Panc1 (cell line): ENCODE results near the gene SIL1. TPM values are rescaled to one million over a fixed set of nuclear protein-coding genes. Genes with fewer than 3 reads are reported as not detected.
"Not testable (repeated sequence)": the region's sequence is repeated elsewhere in the genome, so short reads cannot be mapped to it uniquely, and the experiment has no call there.

ENCODE experiments used
- ATAC-seq: fragments of 200-7000 bp; cut with Tn5 transposase; 2 replicates; pipeline ENCODE4 v1.9.1; 2020; ENCODE audit warnings: mild to moderate bottlenecking, moderate library complexity
- BruUV-seq: library from RNA; stranded (reverse); fragments of 400-500 nt; replicated peaks from 2 replicates; lab custom pipeline; 2021; lab: Mats Ljungman, UMichigan
- CTCF ChIA-PET: fragments of 300-600 bp; sonication (Branson Sonifier 250); formaldehyde crosslinking; loops from one replicate; lab custom pipeline; 2022; ENCODE audit warnings: antibody characterized with exemption; lab: Charles Lee
- POLR2A ChIA-PET: fragments of 300-600 bp; sonication (Branson Sonifier 250); formaldehyde crosslinking; loops from one replicate; lab custom pipeline; 2022; ENCODE audit warnings: antibody characterized with exemption; lab: Charles Lee
- DNase-seq: peaks from one replicate; pipeline ENCODE4 v3.0.0-alpha.2; 2010; ENCODE audit warnings: low read depth, low spot score
- H3K27ac ChIP-seq: 2 replicates; pipeline ENCODE4 v1.5.1; 2011; ENCODE audit warnings: mild to moderate bottlenecking, low read length, inconsistent platforms
- H3K27me3 ChIP-seq: fragments of 200-500 bp; sonication (Bioruptor generic); 2 replicates; pipeline ENCODE4 v1.6.0; 2014; ENCODE audit warnings: low read length, inconsistent platforms; ENCODE audit not compliant: control insufficient read depth, insufficient read depth
- H3K36me3 ChIP-seq: fragments of 200-500 bp; sonication (Bioruptor generic); 2 replicates; pipeline ENCODE4 v1.5.1; 2014; ENCODE audit warnings: inconsistent platforms, mild to moderate bottlenecking, low read length, moderate library complexity; ENCODE audit not compliant: control insufficient read depth, insufficient read depth
- H3K4me1 ChIP-seq: 2 replicates; pipeline ENCODE4 v1.5.1; 2011; ENCODE audit warnings: inconsistent platforms, mild to moderate bottlenecking, low read length, moderate library complexity; ENCODE audit not compliant: control insufficient read depth, insufficient read depth
- H3K4me3 ChIP-seq, 2 experiments: 2 replicates each; pipeline ENCODE4 v1.5.1; 2011 to 2012; ENCODE audit warnings: low read depth in 2 of 2, low read length in 2 of 2, mild to moderate bottlenecking in 2 of 2, inconsistent platforms in 1 of 2, moderate library complexity in 1 of 2
- H3K9me3 ChIP-seq: fragments of 200-500 bp; sonication (Bioruptor generic); 2 replicates; pipeline ENCODE4 v1.5.1; 2014; ENCODE audit warnings: low read depth, mild to moderate bottlenecking, inconsistent platforms, low read length, moderate library complexity; ENCODE audit not compliant: control insufficient read depth, insufficient read depth
- POLR2AphosphoS5 ChIP-seq: IDR thresholded peaks from 2 replicates; pipeline ENCODE4 v1.6.1; 2012; ENCODE audit warnings: mild to moderate bottlenecking, low read depth, low read length, moderate library complexity
- SIN3A ChIP-seq: IDR thresholded peaks from 2 replicates; pipeline ENCODE4 v1.6.1; 2012; ENCODE audit warnings: low read depth, mild to moderate bottlenecking, low read length, moderate library complexity, borderline replicate concordance; ENCODE audit not compliant: insufficient read depth
- TCF7L2 ChIP-seq: IDR thresholded peaks from 2 replicates; pipeline ENCODE4 v1.6.1; 2011; ENCODE audit warnings: mild to moderate bottlenecking, low read depth, low read length, inconsistent platforms
- in situ Hi-C: cut with HindIII; loops from 2 replicates; pipeline ENCODE4 v1.10.0; 2016; ENCODE audit warnings: low sequenced_read_pairs, low pct_unique_long_range_greater_than_20kb
- intact Hi-C: fragments of 100-400 bp; cut with micrococcal nuclease; formaldehyde crosslinking; loops from one replicate; pipeline ENCODE4 v1.10.0; 2022; ENCODE audit not compliant: unreplicated experiment
- total RNA-seq: library from RNA; stranded (reverse); gene quantifications from one replicate; pipeline ENCODE4 v1.2.1, GENCODE V29; 2021; ENCODE audit not compliant: unreplicated experiment
- TF ChIP-seq, protein P1 (sequence below): fragments of 450-650 bp; IDR thresholded peaks from 2 replicates; pipeline ENCODE4 v1.5.1; 2017; ENCODE audit warnings: mild to moderate bottlenecking
- TF ChIP-seq, protein P2 (sequence below), 2 experiments: IDR thresholded peaks; 2 replicates each; pipeline ENCODE4 v1.6.1; 2011 to 2012; ENCODE audit warnings: low read depth in 2 of 2, control low read depth in 1 of 2, low read length in 1 of 2, mild to moderate bottlenecking in 1 of 2, moderate library complexity in 1 of 2; ENCODE audit not compliant: insufficient read depth in 1 of 2

SIL1 gene
- total RNA-seq, 1 experiment from 2014 or later = 35.4 TPM

DNA sequence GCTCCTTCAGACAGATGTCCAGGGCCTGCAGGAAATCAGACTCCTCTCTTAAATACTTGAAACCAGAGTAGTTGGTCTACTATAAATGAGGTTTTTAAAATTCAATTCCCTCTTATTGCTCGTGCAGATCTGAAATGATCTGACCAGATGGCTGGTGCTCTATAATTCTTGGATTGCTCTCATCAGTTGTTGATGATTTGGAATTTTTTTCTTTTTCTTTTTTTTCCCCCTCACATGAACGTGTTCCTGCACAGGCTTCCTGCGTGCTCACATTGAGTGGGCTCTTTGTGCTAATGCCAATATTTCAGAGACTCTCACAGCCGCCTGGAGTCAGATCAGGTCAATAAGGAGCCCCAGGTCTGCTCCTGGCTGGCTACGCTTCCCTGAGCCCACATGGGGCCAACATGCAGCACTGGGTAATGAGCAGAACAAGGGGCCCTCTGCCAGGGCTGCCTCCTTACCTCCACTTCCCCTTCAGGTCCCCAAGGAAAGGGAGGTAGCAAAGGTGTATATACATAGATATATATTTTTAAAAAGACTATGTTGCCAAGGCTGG is 82.0 kb downstream of the SIL1 start:
- CTCF ChIA-PET = no interaction called here

DNA sequence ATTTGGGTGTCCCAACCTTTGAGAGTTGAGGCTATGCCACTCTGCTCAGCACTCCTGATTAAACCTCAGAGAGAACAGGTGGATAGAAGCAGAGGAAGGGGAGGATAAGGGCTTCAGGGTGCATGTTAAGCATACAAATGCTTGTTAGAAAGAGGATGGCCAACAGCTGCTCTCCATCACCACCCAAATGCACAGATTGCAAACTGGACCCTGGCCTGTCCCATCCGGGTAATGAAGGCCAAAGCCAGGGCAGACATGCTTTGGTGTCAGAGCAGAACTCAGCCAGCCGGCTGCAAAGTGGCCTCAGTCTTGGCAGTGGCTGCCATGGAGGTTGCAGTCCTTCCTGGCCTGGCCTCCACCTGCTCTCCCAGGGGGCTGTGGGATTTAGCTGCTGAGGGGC is 84.3 kb downstream of the SIL1 start:
- ATAC-seq = no peak

More for the DNA sequence above, 82.0 kb downstream of the SIL1 start:
- Histone ChIP-seq H3K36me3 (peaks cover 2% of the 10 kb centered on the region), H3K4me3 (no peak overlapping the region), H3K4me1 (no peaks in the 10 kb centered on the region; the same call in 1 of the 2 replicates), H3K9me3 (no peaks in the 10 kb centered on the region), H3K27ac (no peak overlapping the region), H3K27me3 (no peaks in the 10 kb centered on the region)
- intact Hi-C loops = no loop called here
- in situ Hi-C loops = no loop called here
- TF ChIP-seq, protein P1, sequence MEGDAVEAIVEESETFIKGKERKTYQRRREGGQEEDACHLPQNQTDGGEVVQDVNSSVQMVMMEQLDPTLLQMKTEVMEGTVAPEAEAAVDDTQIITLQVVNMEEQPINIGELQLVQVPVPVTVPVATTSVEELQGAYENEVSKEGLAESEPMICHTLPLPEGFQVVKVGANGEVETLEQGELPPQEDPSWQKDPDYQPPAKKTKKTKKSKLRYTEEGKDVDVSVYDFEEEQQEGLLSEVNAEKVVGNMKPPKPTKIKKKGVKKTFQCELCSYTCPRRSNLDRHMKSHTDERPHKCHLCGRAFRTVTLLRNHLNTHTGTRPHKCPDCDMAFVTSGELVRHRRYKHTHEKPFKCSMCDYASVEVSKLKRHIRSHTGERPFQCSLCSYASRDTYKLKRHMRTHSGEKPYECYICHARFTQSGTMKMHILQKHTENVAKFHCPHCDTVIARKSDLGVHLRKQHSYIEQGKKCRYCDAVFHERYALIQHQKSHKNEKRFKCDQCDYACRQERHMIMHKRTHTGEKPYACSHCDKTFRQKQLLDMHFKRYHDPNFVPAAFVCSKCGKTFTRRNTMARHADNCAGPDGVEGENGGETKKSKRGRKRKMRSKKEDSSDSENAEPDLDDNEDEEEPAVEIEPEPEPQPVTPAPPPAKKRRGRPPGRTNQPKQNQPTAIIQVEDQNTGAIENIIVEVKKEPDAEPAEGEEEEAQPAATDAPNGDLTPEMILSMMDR = no peak
- no peak for TF ChIP-seq TCF7L2
- no peak for TF ChIP-seq POLR2AphosphoS5
- no peak for TF ChIP-seq SIN3A
- TF ChIP-seq, protein P2, sequence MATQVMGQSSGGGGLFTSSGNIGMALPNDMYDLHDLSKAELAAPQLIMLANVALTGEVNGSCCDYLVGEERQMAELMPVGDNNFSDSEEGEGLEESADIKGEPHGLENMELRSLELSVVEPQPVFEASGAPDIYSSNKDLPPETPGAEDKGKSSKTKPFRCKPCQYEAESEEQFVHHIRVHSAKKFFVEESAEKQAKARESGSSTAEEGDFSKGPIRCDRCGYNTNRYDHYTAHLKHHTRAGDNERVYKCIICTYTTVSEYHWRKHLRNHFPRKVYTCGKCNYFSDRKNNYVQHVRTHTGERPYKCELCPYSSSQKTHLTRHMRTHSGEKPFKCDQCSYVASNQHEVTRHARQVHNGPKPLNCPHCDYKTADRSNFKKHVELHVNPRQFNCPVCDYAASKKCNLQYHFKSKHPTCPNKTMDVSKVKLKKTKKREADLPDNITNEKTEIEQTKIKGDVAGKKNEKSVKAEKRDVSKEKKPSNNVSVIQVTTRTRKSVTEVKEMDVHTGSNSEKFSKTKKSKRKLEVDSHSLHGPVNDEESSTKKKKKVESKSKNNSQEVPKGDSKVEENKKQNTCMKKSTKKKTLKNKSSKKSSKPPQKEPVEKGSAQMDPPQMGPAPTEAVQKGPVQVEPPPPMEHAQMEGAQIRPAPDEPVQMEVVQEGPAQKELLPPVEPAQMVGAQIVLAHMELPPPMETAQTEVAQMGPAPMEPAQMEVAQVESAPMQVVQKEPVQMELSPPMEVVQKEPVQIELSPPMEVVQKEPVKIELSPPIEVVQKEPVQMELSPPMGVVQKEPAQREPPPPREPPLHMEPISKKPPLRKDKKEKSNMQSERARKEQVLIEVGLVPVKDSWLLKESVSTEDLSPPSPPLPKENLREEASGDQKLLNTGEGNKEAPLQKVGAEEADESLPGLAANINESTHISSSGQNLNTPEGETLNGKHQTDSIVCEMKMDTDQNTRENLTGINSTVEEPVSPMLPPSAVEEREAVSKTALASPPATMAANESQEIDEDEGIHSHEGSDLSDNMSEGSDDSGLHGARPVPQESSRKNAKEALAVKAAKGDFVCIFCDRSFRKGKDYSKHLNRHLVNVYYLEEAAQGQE (IDR thresholded peaks at IDR 0.05; ENCODE audit: insufficient read depth in 1 of 2, low read depth in 2 of 2, low read length in 1 of 2) = no peak
- DNase-seq = no peak
- no peak for ATAC-seq
- POLR2A ChIA-PET = no interaction called here
- BruUV-seq = no TSS peak

DNA sequence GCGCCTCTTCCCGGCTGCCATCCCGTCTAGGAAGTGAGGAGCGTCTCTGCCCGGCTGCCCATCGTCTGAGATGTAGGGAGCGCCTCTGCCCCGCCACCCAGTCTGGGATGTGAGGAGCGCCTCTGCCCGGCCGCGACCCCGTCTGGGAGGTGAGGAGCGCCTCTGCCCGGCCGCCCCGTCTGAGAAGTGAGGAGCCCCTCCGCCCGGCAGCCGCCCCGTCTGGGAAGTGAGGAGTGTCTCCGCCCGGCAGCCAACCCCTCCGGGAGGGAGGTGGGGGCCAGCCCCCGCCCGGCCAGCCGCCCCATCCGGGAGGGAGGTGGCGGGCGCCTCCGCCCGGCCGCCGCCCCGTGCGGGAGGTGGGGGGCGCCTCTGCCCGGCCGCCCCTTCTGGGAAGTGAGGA is 85.8 kb downstream of the SIL1 start:
- H3K4me3 ChIP-seq, H3K27me3 ChIP-seq, ATAC-seq, DNase-seq, H3K36me3 ChIP-seq, H3K9me3 ChIP-seq, BruUV-seq, in situ Hi-C loops, H3K27ac ChIP-seq, POLR2A ChIA-PET, CTCF ChIA-PET, intact Hi-C loops, H3K4me1 ChIP-seq: not testable (repeated sequence)

More for the DNA sequence above, 84.3 kb downstream of the SIL1 start:
- H3K27ac ChIP-seq = no peak overlapping the region
- no peak for DNase-seq
- no peaks in the 10 kb centered on the region for H3K27me3 ChIP-seq
- no peak overlapping the region for H3K4me3 ChIP-seq
- POLR2A ChIA-PET = no interaction called here
- H3K9me3 ChIP-seq = no peaks in the 10 kb centered on the region
- H3K4me1 ChIP-seq = no peaks in the 10 kb centered on the region; the same call in 1 of the 2 replicates
- BruUV-seq = no TSS peak
- CTCF ChIA-PET = no interaction called here
- TF ChIP-seq, protein P2 (IDR thresholded peaks at IDR 0.05; ENCODE audit: insufficient read depth in 1 of 2, low read depth in 2 of 2, low read length in 1 of 2) = no peak
- no peak for TF ChIP-seq SIN3A
- in situ Hi-C loops (no loop called here), intact Hi-C loops (no loop called here)
- no peaks in the 10 kb centered on the region for H3K36me3 ChIP-seq
